ENCODE data around the gene HOXC5.

DNA sequence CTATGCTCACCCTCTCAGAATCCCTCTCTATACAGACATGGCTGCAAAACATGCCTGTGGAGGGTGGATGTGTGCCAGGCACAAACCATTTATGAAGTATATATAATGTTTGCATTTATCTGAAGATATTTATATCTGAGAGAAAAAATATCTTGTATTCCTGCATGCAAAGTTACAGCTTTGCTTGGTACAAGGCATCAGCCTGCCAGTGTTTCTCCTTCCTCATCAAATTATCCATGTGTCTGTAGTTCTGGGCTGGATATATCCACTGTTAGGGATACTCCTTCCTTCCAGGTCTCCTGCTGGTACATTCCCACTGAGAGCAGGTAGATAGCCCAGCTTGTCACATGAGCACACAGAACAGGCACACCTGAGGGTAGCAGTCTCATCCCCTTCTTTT is 32.8 kb downstream of the HOXC5 start:
- TF ChIP-seq, protein P1, sequence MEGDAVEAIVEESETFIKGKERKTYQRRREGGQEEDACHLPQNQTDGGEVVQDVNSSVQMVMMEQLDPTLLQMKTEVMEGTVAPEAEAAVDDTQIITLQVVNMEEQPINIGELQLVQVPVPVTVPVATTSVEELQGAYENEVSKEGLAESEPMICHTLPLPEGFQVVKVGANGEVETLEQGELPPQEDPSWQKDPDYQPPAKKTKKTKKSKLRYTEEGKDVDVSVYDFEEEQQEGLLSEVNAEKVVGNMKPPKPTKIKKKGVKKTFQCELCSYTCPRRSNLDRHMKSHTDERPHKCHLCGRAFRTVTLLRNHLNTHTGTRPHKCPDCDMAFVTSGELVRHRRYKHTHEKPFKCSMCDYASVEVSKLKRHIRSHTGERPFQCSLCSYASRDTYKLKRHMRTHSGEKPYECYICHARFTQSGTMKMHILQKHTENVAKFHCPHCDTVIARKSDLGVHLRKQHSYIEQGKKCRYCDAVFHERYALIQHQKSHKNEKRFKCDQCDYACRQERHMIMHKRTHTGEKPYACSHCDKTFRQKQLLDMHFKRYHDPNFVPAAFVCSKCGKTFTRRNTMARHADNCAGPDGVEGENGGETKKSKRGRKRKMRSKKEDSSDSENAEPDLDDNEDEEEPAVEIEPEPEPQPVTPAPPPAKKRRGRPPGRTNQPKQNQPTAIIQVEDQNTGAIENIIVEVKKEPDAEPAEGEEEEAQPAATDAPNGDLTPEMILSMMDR (IDR thresholded peaks at IDR 0.05): no peak
- TF ChIP-seq POLR2A (IDR thresholded peaks at IDR 0.05): no peak
